Spinal cord (tissue), 10 donors: ENCODE measurements around the gene SFT2D3. TPM values are rescaled to one million over a fixed set of nuclear protein-coding genes. Genes with fewer than 3 reads are reported as not detected.

Experiments used
- DNase-seq, 6 donors: peaks; one replicate each; pipeline versions ENCODE4 v3.0.0 to v3.0.0-alpha.2; 2013 to 2015; ENCODE audit warnings: low spot score in 6 of 6, low read depth in 4 of 6
- H3K27ac ChIP-seq: one replicate; pipeline ENCODE4 v1.5.1; 2013; ENCODE audit warnings: low read depth, low read length, control low read depth
- H3K27me3 ChIP-seq: one replicate; pipeline ENCODE4 v1.6.1; 2013; ENCODE audit warnings: low read length; ENCODE audit not compliant: control insufficient read depth, insufficient read depth
- H3K36me3 ChIP-seq: one replicate; pipeline ENCODE4 v1.6.1; 2013; ENCODE audit warnings: low read length; ENCODE audit not compliant: control insufficient read depth, insufficient read depth
- H3K4me1 ChIP-seq: one replicate; pipeline ENCODE4 v1.6.1; 2013; ENCODE audit warnings: low read length; ENCODE audit not compliant: control insufficient read depth, insufficient read depth
- H3K4me3 ChIP-seq: one replicate; pipeline ENCODE4 v1.5.1; 2013; ENCODE audit warnings: low read depth, low read length, control low read depth
- H3K9me3 ChIP-seq: one replicate; pipeline ENCODE4 v1.6.1; 2013; ENCODE audit warnings: low read length; ENCODE audit not compliant: control insufficient read depth, insufficient read depth
- WGBS: methylation state at CpG from one replicate; pipeline ENCODE4 v1.1.5; 2013; ENCODE audit warnings: missing lambda C conversion rate; ENCODE audit not compliant: insufficient coverage; 5-methylcytosine and 5-hydroxymethylcytosine counted together
- polyA plus RNA-seq, 2 donors: library from polyadenylated mRNA; unstranded; fragments of 120-200 nt; gene quantifications; one replicate each; pipeline ENCODE4 v1.2.1, GENCODE V29; 2013; ENCODE audit not compliant: insufficient read length in 2 of 2
- total RNA-seq, 2 donors: library from RNA; depleted of rRNA in 1 of 2; stranded (reverse); fragments of 120-200 nt in 1 of 2; fragments of >200 nt in 1 of 2; gene quantifications; one replicate each; pipeline versions ENCODE4 v1.2.3 to v1.2.4, GENCODE V29; 2013 to 2014
- donor health status: healthy.

SFT2D3 gene
- total and polyA plus RNA-seq, 4 donors, result 6.5 to 9.8 TPM; not detected in 2

GRCh38 chr2:127721311-127721977, 20.1 kb downstream of the SFT2D3 start:
- Histone ChIP-seq H3K36me3 (peaks cover 33% of the 10 kb centered on the region), H3K27ac (no peak overlapping the region), H3K9me3 (no peaks in the 10 kb centered on the region), H3K27me3 (no peaks in the 10 kb centered on the region), H3K4me3 (no peak overlapping the region), H3K4me1 (no peaks in the 10 kb centered on the region)
- DNase-seq, result no peak
- WGBS, result 100% methylated on average over 3 of the region's 6 CpGs

- no peaks in the 10 kb centered on the region for H3K9me3 ChIP-seq
- H3K27ac ChIP-seq, result no peak overlapping the region
- H3K27me3 ChIP-seq, result no peaks in the 10 kb centered on the region
- no peak overlapping the region for H3K4me3 ChIP-seq
- H3K4me1 ChIP-seq, result no peaks in the 10 kb centered on the region
- DNase-seq, result no peak
- H3K36me3 ChIP-seq, result peaks cover 28% of the 10 kb centered on the region
- WGBS, result no CpG with 5 or more reads among the region's 2 CpGs
Observed at GRCh38 chr2:127721978-127722355, 20.7 kb downstream of the SFT2D3 start.

GRCh38 chr2:127722807-127723206, 21.5 kb downstream of the SFT2D3 start:
- no peaks in the 10 kb centered on the region for H3K4me1 ChIP-seq
- H3K36me3 ChIP-seq, result peaks cover 26% of the 10 kb centered on the region
- no peaks in the 10 kb centered on the region for H3K27me3 ChIP-seq
- no peaks in the 10 kb centered on the region for H3K9me3 ChIP-seq
- no peak overlapping the region for H3K27ac ChIP-seq
- H3K4me3 ChIP-seq, result no peak overlapping the region
- no CpG with 5 or more reads among the region's 3 CpGs for WGBS
- DNase-seq, result no peak

GRCh38 chr2:127726158-127726880, 25.0 kb downstream of the SFT2D3 start:
- Histone ChIP-seq H3K9me3 (no peaks in the 10 kb centered on the region), H3K4me1 (no peaks in the 10 kb centered on the region), H3K36me3 (peaks cover 5% of the 10 kb centered on the region), H3K27me3 (no peaks in the 10 kb centered on the region), H3K27ac (no peak overlapping the region), H3K4me3 (no peak overlapping the region)
- WGBS, result 100% methylated on average over 3 of the region's 6 CpGs
- DNase-seq, result no peak

- no peak overlapping the region for H3K4me3 ChIP-seq
- no peaks in the 10 kb centered on the region for H3K27me3 ChIP-seq
- H3K4me1 ChIP-seq, result no peaks in the 10 kb centered on the region
- no CpG with 5 or more reads among the region's 6 CpGs for WGBS
- H3K27ac ChIP-seq, result no peak overlapping the region
- no peak for DNase-seq
- no peaks in the 10 kb centered on the region for H3K9me3 ChIP-seq
- no peaks in the 10 kb centered on the region for H3K36me3 ChIP-seq
Observed at GRCh38 chr2:127733113-127733815, 32.0 kb downstream of the SFT2D3 start.

GRCh38 chr2:127733816-127734537, 32.7 kb downstream of the SFT2D3 start:
- H3K27me3 ChIP-seq, result no peaks in the 10 kb centered on the region
- no peaks in the 10 kb centered on the region for H3K9me3 ChIP-seq
- no peaks in the 10 kb centered on the region for H3K4me1 ChIP-seq
- H3K4me3 ChIP-seq, result no peak overlapping the region
- H3K27ac ChIP-seq, result no peak overlapping the region
- no CpG with 5 or more reads among the region's 5 CpGs for WGBS
- no peaks in the 10 kb centered on the region for H3K36me3 ChIP-seq
- DNase-seq, result no peak

- WGBS, result no CpG with 5 or more reads among the region's 2 CpGs
- no peaks in the 10 kb centered on the region for H3K9me3 ChIP-seq
Observed at GRCh38 chr2:127735044-127735443, 33.7 kb downstream of the SFT2D3 start.

GRCh38 chr2:127735537-127736399, 34.5 kb downstream of the SFT2D3 start:
- Histone ChIP-seq H3K9me3 (no peaks in the 10 kb centered on the region), H3K4me3 (no peak overlapping the region), H3K4me1 (no peaks in the 10 kb centered on the region), H3K27me3 (no peaks in the 10 kb centered on the region), H3K36me3 (no peaks in the 10 kb centered on the region), H3K27ac (no peak overlapping the region)
- WGBS, result 80% methylated on average over 1 of the region's 3 CpGs
- DNase-seq, result no peak

More at GRCh38 chr2:127735044-127735443, 33.7 kb downstream of the SFT2D3 start:
- Histone ChIP-seq H3K4me3 (no peak overlapping the region), H3K27ac (no peak overlapping the region), H3K36me3 (no peaks in the 10 kb centered on the region), H3K4me1 (no peaks in the 10 kb centered on the region), H3K27me3 (no peaks in the 10 kb centered on the region)
- no peak for DNase-seq

- Histone ChIP-seq H3K27me3 (no peaks in the 10 kb centered on the region), H3K4me3 (no peak overlapping the region), H3K27ac (no peak overlapping the region), H3K36me3 (no peaks in the 10 kb centered on the region), H3K9me3 (no peaks in the 10 kb centered on the region), H3K4me1 (no peaks in the 10 kb centered on the region)
- WGBS, result no CpG with 5 or more reads among the region's 1 CpG
- DNase-seq, result no peak
Observed at GRCh38 chr2:127737892-127738291, 36.6 kb downstream of the SFT2D3 start.
